Measurements from ENCODE around the gene CDYL.

DNA sequence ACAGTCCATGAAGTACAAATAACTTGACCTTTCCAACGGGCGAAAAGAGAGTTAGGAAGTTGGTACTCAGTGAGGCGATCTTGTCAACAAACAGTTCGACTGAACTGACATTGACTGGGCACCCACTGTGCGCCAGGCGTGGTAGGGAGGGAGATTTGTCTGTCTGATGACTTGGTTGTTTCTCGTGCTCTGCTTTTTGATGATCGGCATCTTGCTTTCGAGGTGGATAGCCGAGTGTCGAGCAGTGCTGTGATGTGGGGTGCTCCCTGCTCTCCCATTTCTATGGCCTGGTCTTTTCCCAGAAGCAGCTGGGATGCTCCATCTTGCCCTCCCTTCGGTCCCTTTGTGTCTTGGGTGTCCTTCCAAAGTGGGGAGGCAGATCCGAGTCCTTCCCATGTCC, 197.2 kb downstream of the CDYL start:
- TF ChIP-seq POLR2AphosphoS5 (IDR thresholded peaks at IDR 0.05; ENCODE audit: insufficient read depth in 1 of 2, low read depth in 1 of 2), result no peak
- TF ChIP-seq, protein P1, sequence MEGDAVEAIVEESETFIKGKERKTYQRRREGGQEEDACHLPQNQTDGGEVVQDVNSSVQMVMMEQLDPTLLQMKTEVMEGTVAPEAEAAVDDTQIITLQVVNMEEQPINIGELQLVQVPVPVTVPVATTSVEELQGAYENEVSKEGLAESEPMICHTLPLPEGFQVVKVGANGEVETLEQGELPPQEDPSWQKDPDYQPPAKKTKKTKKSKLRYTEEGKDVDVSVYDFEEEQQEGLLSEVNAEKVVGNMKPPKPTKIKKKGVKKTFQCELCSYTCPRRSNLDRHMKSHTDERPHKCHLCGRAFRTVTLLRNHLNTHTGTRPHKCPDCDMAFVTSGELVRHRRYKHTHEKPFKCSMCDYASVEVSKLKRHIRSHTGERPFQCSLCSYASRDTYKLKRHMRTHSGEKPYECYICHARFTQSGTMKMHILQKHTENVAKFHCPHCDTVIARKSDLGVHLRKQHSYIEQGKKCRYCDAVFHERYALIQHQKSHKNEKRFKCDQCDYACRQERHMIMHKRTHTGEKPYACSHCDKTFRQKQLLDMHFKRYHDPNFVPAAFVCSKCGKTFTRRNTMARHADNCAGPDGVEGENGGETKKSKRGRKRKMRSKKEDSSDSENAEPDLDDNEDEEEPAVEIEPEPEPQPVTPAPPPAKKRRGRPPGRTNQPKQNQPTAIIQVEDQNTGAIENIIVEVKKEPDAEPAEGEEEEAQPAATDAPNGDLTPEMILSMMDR (IDR thresholded peaks at IDR 0.05), result no peak
- TF ChIP-seq POLR2A (IDR thresholded peaks at IDR 0.05), result no peak
